Left lung (tissue), 10 donors: ENCODE measurements around the gene ATXN1. TPM values are rescaled to one million over a fixed set of nuclear protein-coding genes. Genes with fewer than 3 reads are reported as not detected.

ENCODE experiments used
- ATAC-seq: fragments of 200-7000 bp; cut with Tn5 transposase; one replicate; pipeline ENCODE4 v1.9.1; 2020; ENCODE audit warnings: moderate library complexity
- DNase-seq, 4 donors: peaks; one replicate each; pipeline ENCODE4 v3.0.0-alpha.2; 2013 to 2020
- H3K27ac ChIP-seq, 2 donors: fragments of 200-600 bp; sonication (generic) in 1 of 2; one replicate each; pipeline versions ENCODE4 v1.5.0 to v1.8.0; 2020 to 2021
- H3K27me3 ChIP-seq, 2 donors: fragments of 200-600 bp; sonication (generic) in 1 of 2; one replicate each; pipeline versions ENCODE4 v1.5.0 to v1.8.0; 2020 to 2021
- H3K36me3 ChIP-seq, 2 donors: fragments of 200-600 bp; sonication (generic) in 1 of 2; one replicate each; pipeline versions ENCODE4 v1.5.0 to v1.8.0; 2020 to 2021
- H3K4me1 ChIP-seq, 2 donors: fragments of 200-600 bp; one replicate each; pipeline ENCODE4 v1.8.0; 2021
- H3K4me3 ChIP-seq, 2 donors: fragments of 200-600 bp; sonication (generic) in 1 of 2; one replicate each; pipeline versions ENCODE4 v1.5.0 to v1.8.0; 2020 to 2021; ENCODE audit warnings: mild to moderate bottlenecking in 1 of 2
- H3K9me3 ChIP-seq, 2 donors: fragments of 200-600 bp; sonication (generic) in 1 of 2; one replicate each; pipeline versions ENCODE4 v1.5.0 to v1.8.0; 2020 to 2021
- intact Hi-C, 2 donors: fragments of 100-400 bp; cut with DNase I; formaldehyde crosslinking; loops; one replicate each; pipeline versions ENCODE4 v1.11.2 to v1.14.2; 2022
- polyA plus RNA-seq, 6 donors: library from polyadenylated mRNA; unstranded; fragments of 120-200 nt; gene quantifications; one replicate each; pipeline ENCODE4 v1.2.1, GENCODE V29; 2013; ENCODE audit not compliant: insufficient read length in 6 of 6
- total RNA-seq, 2 donors: library from RNA; stranded (reverse); fragmentation: NEBNext Ultra II Directional; extraction: Animal tissue kit (Norgen Biotek cat#: 25700); gene quantifications; one replicate each; pipeline ENCODE4 v1.2.1, GENCODE V29; 2021
- TF ChIP-seq, protein P1 (sequence below), 2 donors: fragments of 200-600 bp; sonication (generic) in 1 of 2; IDR thresholded peaks; one replicate each; pipeline versions ENCODE4 v1.5.0 to v1.8.0; 2021; ENCODE audit warnings: antibody characterized with exemption in 2 of 2
- donor health status: DM: no; HTN: yes; CAD: no.
- donor health status: DM: no; HTN: no; CAD: no.

Gene ATXN1
- total and polyA plus RNA-seq, 8 donors, result 23.3 to 67.4 (median 27.3) TPM

DNA sequence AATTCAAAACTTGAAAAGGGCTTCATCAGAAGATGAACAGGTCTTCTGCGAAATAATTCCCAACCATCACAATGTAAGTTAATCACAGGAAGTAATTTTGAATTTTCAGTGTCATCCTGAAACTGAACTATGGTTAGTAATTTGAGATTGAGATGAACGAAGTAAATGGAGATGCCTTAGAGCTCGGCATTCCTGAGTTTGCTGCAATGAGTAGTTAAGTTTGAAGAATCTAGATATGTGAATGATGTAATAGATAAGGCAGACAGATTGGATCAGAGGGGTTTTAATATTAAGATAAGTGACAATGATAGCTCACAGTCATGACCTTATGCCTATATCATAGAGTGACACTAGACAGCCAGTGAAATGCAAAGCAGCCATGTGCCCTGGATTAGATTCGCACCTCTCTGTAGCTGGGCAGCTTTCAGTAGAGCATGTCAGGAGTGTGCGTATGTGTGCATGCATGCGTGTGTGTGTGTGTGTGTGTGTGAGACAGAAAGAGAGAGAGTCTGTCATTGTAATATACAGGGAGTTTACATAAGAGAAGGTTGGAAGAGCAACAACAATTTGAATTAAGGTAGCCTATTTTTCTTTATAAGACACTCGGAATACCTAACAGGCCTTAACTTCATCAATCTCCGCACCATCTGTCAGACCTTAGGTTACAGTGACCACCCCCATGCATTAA lies 289.9 kb downstream of the ATXN1 start:
- Histone ChIP-seq H3K36me3 (no peaks in the 10 kb centered on the region), H3K27ac (no peak overlapping the region), H3K9me3 (no peaks in the 10 kb centered on the region), H3K27me3 (no peaks in the 10 kb centered on the region), H3K4me3 (no peak overlapping the region), H3K4me1 (peaks cover 9 to 17% of the 10 kb centered on the region in 2 donors)
- DNase-seq (no peak), ATAC-seq (peak; percentile 10)
- intact Hi-C loops, result no loop called here
- TF ChIP-seq, protein P1, sequence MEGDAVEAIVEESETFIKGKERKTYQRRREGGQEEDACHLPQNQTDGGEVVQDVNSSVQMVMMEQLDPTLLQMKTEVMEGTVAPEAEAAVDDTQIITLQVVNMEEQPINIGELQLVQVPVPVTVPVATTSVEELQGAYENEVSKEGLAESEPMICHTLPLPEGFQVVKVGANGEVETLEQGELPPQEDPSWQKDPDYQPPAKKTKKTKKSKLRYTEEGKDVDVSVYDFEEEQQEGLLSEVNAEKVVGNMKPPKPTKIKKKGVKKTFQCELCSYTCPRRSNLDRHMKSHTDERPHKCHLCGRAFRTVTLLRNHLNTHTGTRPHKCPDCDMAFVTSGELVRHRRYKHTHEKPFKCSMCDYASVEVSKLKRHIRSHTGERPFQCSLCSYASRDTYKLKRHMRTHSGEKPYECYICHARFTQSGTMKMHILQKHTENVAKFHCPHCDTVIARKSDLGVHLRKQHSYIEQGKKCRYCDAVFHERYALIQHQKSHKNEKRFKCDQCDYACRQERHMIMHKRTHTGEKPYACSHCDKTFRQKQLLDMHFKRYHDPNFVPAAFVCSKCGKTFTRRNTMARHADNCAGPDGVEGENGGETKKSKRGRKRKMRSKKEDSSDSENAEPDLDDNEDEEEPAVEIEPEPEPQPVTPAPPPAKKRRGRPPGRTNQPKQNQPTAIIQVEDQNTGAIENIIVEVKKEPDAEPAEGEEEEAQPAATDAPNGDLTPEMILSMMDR (IDR thresholded peaks at IDR 0.05), result no peak

DNA sequence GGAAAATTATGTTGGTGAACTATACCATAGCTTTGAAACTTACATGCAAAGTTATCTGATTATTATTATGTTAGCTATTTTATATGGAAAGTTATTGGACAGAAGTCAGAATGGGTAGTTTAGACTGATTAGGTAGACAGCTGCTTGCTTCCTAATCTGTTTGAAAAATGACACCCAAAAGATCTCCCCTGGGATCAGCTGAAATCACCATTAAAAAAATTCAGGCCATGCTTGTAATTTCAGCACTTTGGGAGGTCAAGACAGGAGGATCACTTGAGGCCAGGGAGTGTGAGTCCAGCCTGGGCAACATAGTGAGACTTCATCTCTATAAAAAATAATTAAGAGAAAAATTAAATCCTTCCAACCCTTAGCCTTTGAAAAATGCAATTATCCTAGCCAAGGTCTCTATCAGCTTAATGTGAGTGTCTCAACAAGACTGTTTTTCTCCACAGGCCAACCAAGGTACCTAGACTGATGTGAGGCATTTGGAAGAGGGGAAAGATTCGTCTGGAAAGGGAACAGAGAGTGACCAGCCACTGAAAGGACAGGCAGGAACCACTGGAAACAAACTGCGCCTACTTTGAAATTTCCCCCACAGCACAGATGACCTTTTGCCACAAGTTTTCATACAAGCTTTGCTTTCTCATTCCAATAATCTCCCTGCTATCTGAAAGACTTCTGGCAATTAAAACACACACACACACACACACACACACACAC lies 290.6 kb downstream of the ATXN1 start:
- TF ChIP-seq, protein P1 (IDR thresholded peaks at IDR 0.05), result no peak
- DNase-seq (no peak), ATAC-seq (no peak)
- H3K27ac ChIP-seq, result no peak overlapping the region
- H3K36me3 ChIP-seq, result no peaks in the 10 kb centered on the region
- no peaks in the 10 kb centered on the region for H3K27me3 ChIP-seq
- H3K4me1 ChIP-seq, result peaks cover 9 to 17% of the 10 kb centered on the region in 2 donors
- no peaks in the 10 kb centered on the region for H3K9me3 ChIP-seq
- intact Hi-C loops, result no loop called here
- H3K4me3 ChIP-seq, result no peak overlapping the region

DNA sequence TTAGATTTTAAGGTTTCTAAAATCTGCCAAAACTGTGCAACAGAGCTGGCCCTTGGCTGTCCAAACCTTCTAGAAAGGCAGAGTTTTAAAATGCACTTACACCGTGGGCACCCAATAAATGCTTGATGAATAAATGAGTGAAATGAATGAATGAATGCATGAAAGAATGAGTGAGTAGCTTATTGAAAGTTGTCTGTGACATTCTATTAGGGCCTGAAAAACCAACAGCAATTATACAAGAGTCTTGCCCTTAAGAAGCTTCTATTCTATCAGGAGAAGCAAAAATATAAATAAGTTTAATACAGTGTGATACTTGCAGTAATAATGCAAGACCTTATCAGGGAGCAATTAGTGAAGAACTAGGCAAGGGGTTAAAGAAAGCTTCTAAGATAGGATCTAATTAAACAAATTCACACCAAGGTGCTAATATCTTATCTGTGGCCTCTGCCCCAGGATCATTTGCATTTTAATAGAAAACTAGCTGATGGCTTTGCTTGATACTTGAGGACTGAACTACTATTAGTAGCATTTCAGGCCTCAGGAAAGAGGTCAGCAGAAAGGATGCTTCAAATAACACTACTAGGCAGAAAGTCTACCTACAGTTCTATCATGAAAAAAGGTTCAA lies 292.2 kb downstream of the ATXN1 start:
- Histone ChIP-seq H3K4me1 (peaks cover 9 to 17% of the 10 kb centered on the region in 2 donors), H3K27ac (no peak overlapping the region), H3K27me3 (no peaks in the 10 kb centered on the region), H3K4me3 (no peak overlapping the region), H3K9me3 (no peaks in the 10 kb centered on the region), H3K36me3 (no peaks in the 10 kb centered on the region)
- ATAC-seq, result no peak
- DNase-seq, result no peak
- intact Hi-C loops, result no loop called here
- TF ChIP-seq, protein P1 (IDR thresholded peaks at IDR 0.05), result no peak

DNA sequence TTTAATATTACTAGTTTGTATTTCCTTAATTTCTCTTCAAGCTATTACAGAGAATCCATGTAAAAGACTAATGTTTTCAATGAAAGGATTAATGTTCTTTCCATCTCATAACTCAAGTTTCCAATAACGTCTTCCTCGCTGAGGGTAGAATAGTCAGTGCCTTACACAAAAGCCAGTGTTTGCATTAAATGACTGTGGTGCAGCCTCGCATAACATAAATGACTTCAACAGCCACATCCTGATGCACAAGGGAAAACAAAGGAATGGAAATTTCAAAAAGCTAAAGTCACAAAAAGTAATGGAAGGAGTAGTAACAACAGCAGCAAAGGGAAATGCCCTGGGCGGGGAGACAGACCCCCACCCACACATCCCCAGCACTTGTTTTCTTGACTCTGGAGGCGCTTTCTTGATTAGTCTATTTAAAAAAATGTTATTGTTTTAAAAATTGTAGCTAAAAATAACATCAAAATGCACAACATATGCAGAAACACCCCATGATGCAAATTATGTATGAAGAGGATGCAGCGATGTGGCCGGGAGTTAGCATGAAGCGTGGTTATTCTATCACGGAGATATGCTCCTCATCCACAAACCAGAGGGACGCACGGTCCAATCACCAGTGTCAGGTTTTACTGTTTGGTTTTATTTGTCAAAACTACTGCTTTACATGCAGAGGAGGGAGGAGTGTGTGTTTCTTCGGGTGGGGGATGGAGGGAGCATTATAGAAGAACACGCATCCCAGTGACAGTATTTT lies 294.3 kb downstream of the ATXN1 start:
- no peak overlapping the region for H3K4me3 ChIP-seq
- ATAC-seq (no peak), DNase-seq (no peak)
- H3K36me3 ChIP-seq, result no peaks in the 10 kb centered on the region
- peaks cover 1 to 7% of the 10 kb centered on the region in 2 donors for H3K4me1 ChIP-seq
- no peaks in the 10 kb centered on the region for H3K9me3 ChIP-seq
- TF ChIP-seq, protein P1 (IDR thresholded peaks at IDR 0.05), result no peak
- H3K27me3 ChIP-seq, result no peaks in the 10 kb centered on the region
- intact Hi-C loops, result no loop called here
- no peak overlapping the region for H3K27ac ChIP-seq
